ENCODE data around the gene TRIM44.

DNA sequence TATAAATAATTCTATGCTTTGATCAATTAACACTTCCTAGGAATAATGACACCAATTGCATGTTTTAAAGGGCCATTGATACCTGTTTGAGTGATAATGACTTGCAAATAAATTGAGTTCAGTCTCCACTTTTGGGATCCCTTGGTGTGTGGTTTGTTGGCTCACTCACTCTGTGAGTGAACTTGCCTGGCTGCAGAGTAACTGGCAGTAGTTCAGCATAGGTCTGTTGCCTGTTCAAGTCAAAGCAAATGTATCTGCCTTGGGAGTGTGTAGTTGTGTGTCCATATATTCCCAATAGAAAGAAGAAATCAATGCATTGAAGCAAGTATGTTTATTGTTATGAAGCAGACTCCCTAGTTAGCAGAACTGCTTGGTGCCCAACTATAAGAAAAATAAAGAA is 49.3 kb downstream of the TRIM44 start:
- no peak for TF ChIP-seq POLR2A (IDR thresholded peaks at IDR 0.05; ENCODE audit: extremely low read depth, insufficient read length)
- TF ChIP-seq, protein P1, sequence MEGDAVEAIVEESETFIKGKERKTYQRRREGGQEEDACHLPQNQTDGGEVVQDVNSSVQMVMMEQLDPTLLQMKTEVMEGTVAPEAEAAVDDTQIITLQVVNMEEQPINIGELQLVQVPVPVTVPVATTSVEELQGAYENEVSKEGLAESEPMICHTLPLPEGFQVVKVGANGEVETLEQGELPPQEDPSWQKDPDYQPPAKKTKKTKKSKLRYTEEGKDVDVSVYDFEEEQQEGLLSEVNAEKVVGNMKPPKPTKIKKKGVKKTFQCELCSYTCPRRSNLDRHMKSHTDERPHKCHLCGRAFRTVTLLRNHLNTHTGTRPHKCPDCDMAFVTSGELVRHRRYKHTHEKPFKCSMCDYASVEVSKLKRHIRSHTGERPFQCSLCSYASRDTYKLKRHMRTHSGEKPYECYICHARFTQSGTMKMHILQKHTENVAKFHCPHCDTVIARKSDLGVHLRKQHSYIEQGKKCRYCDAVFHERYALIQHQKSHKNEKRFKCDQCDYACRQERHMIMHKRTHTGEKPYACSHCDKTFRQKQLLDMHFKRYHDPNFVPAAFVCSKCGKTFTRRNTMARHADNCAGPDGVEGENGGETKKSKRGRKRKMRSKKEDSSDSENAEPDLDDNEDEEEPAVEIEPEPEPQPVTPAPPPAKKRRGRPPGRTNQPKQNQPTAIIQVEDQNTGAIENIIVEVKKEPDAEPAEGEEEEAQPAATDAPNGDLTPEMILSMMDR (IDR thresholded peaks at IDR 0.05; ENCODE audit: low read depth, low read length), result no peak
